Calu3 (cell line): Measurements from ENCODE around the gene CCDC192. TPM values are rescaled to one million over a fixed set of nuclear protein-coding genes. Genes with fewer than 3 reads are reported as not detected.

Experiments used
- BruUV-seq: library from RNA; stranded (reverse); fragments of 400-500 nt; replicated peaks from 2 replicates; lab custom pipeline; 2021; lab: Mats Ljungman, UMichigan
- CTCF ChIA-PET: fragments of 300-600 bp; sonication (Branson Sonifier 250); formaldehyde crosslinking; loops from one replicate; lab custom pipeline; 2022; ENCODE audit warnings: antibody characterized with exemption; lab: Charles Lee
- DNase-seq: peaks from one replicate; pipeline ENCODE4 v3.0.0; 2022
- H3K27ac Mint-ChIP-seq: one replicate; pipeline ENCODE4 v1.8.0; 2022; ENCODE audit warnings: mixed read lengths; ENCODE audit not compliant: unreplicated experiment
- H3K27me3 Mint-ChIP-seq: one replicate; pipeline ENCODE4 v1.8.0; 2022; ENCODE audit warnings: mixed read lengths; ENCODE audit not compliant: unreplicated experiment
- H3K36me3 Mint-ChIP-seq: one replicate; pipeline ENCODE4 v1.8.0; 2022; ENCODE audit warnings: mild to moderate bottlenecking, moderate library complexity, mixed read lengths; ENCODE audit not compliant: insufficient read depth, unreplicated experiment
- H3K4me1 Mint-ChIP-seq: one replicate; pipeline ENCODE4 v1.8.0; 2022; ENCODE audit warnings: mild to moderate bottlenecking, low read depth, mixed read lengths; ENCODE audit not compliant: unreplicated experiment
- H3K4me3 Mint-ChIP-seq: one replicate; pipeline ENCODE4 v1.8.0; 2022; ENCODE audit warnings: mild to moderate bottlenecking, low read depth, moderate library complexity, mixed read lengths; ENCODE audit not compliant: unreplicated experiment
- H3K9me3 Mint-ChIP-seq: one replicate; pipeline ENCODE4 v1.8.0; 2022; ENCODE audit warnings: low read depth, mixed read lengths; ENCODE audit not compliant: unreplicated experiment
- intact Hi-C: fragments of 100-400 bp; cut with micrococcal nuclease; formaldehyde crosslinking; loops from one replicate; pipeline ENCODE4 v1.10.0; 2022; ENCODE audit not compliant: unreplicated experiment
- total RNA-seq: library from RNA; stranded (reverse); gene quantifications from 2 replicates; pipeline ENCODE4 v1.2.3, GENCODE V29; 2022
- TF ChIP-seq, protein P1 (sequence below): fragments of 200-600 bp; IDR thresholded peaks from one replicate; pipeline ENCODE4 v1.8.0; 2022; ENCODE audit warnings: antibody characterized with exemption; ENCODE audit not compliant: unreplicated experiment

Gene CCDC192
- total RNA-seq, 1 experiment from 2014 or later = 2.5 TPM

GRCh38 chr5:127665641-127666040 is 37.5 kb upstream of the CCDC192 start:
- DNase-seq = no peak
- Mint-ChIP-seq H3K4me3 (no peak overlapping the region), H3K27me3 (peaks cover 10% of the 10 kb centered on the region), H3K36me3 (no peaks in the 10 kb centered on the region), H3K27ac (no peak overlapping the region), H3K4me1 (no peaks in the 10 kb centered on the region), H3K9me3 (peaks cover 5% of the 10 kb centered on the region)
- BruUV-seq = no TSS peak
- TF ChIP-seq, protein P1, sequence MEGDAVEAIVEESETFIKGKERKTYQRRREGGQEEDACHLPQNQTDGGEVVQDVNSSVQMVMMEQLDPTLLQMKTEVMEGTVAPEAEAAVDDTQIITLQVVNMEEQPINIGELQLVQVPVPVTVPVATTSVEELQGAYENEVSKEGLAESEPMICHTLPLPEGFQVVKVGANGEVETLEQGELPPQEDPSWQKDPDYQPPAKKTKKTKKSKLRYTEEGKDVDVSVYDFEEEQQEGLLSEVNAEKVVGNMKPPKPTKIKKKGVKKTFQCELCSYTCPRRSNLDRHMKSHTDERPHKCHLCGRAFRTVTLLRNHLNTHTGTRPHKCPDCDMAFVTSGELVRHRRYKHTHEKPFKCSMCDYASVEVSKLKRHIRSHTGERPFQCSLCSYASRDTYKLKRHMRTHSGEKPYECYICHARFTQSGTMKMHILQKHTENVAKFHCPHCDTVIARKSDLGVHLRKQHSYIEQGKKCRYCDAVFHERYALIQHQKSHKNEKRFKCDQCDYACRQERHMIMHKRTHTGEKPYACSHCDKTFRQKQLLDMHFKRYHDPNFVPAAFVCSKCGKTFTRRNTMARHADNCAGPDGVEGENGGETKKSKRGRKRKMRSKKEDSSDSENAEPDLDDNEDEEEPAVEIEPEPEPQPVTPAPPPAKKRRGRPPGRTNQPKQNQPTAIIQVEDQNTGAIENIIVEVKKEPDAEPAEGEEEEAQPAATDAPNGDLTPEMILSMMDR = no peak
- intact Hi-C loops = no loop called here
- CTCF ChIA-PET = no interaction called here

DNA sequence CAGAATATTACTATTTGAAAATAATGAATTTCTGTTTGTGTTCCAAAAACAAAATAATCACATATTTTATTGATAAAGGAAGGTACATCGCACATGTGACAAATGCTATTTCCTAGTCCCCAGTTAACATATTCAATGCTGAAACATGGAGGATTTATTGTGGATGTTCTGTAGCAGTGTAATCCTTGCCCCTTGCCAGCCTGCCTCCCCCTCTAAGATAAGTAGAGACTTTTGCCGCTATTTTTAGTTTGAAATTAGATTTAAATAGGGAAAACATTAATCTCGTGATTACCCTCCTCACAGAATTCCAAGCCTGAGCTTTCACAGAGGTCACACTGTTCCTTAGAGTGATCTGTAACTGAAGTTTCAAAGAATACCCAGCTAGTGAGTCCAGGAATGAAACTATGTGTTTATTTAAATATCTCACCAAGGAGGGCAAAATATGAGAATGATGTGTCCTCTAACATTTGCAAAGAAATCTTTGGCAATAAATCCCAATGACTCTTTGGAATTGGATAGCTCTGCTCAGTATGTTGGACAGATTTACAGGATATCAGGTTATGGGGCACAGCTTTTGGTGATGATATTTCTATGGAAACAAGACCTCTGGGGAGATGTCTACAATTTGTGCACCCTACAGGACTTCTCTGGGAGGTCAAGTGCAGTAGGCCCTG is 37.0 kb upstream of the CCDC192 start:
- Mint-ChIP-seq H3K9me3 (peaks cover 5% of the 10 kb centered on the region), H3K4me3 (no peak overlapping the region), H3K4me1 (no peaks in the 10 kb centered on the region), H3K27me3 (peaks cover 13% of the 10 kb centered on the region), H3K36me3 (no peaks in the 10 kb centered on the region), H3K27ac (no peak overlapping the region)
- no TSS peak for BruUV-seq
- intact Hi-C loops = no loop called here
- TF ChIP-seq, protein P1 = no peak
- no peak for DNase-seq
- CTCF ChIA-PET = no interaction called here

DNA sequence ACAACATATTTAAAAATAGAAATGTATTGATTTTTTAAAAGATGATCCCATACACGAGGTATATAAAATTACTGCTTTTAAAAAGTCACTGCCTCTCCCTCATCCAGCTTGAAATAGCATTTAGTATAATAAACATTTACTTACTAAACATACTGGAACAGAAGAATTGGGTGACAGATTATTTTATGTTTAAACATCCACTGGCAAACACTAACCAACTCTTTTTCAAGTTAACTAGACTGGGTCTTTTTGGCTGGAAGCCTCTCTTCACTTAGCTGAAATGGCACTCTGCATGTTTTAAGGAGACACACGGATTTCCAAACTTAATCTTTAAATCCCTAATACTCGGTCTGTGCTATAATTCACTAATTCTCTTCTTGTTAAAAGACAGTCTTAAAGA is 35.3 kb upstream of the CCDC192 start:
- peaks cover 13% of the 10 kb centered on the region for H3K27me3 Mint-ChIP-seq
- H3K36me3 Mint-ChIP-seq = no peaks in the 10 kb centered on the region
- H3K27ac Mint-ChIP-seq = no peak overlapping the region
- CTCF ChIA-PET = no interaction called here
- no TSS peak for BruUV-seq
- peaks cover 5% of the 10 kb centered on the region for H3K9me3 Mint-ChIP-seq
- DNase-seq = no peak
- TF ChIP-seq, protein P1 = no peak
- no peak overlapping the region for H3K4me3 Mint-ChIP-seq
- no peaks in the 10 kb centered on the region for H3K4me1 Mint-ChIP-seq
- intact Hi-C loops = no loop called here

- DNase-seq = no peak
- Mint-ChIP-seq H3K27ac (no peak overlapping the region), H3K9me3 (peaks cover 5% of the 10 kb centered on the region), H3K4me1 (no peaks in the 10 kb centered on the region), H3K36me3 (no peaks in the 10 kb centered on the region), H3K4me3 (no peak overlapping the region), H3K27me3 (peaks cover 13% of the 10 kb centered on the region)
- TF ChIP-seq, protein P1 = no peak
- no TSS peak for BruUV-seq
- CTCF ChIA-PET = no interaction called here
- intact Hi-C loops = no loop called here
Measured at GRCh38 chr5:127671218-127671617, 32.0 kb upstream of the CCDC192 start.
